NAMALWA (cell line): Measurements from ENCODE around the gene WWC2.

Experiments used
- DNase-seq: peaks from one replicate; pipeline ENCODE4 v3.0.0-alpha.2; 2015; ENCODE audit warnings: low spot score

The WWC2 gene

GRCh38 chr4:183354219-183354618, 255.2 kb downstream of the WWC2 start:
- DNase-seq: no peak

- DNase-seq: no peak
These were observed 256.3 kb downstream of the WWC2 start for GRCh38 chr4:183355405-183355804.

- DNase-seq: no peak
These were observed 257.2 kb downstream of the WWC2 start for GRCh38 chr4:183356173-183356830.

GRCh38 chr4:183356931-183357675, 258.0 kb downstream of the WWC2 start:
- DNase-seq: no peak

GRCh38 chr4:183358215-183358755, 259.2 kb downstream of the WWC2 start:
- DNase-seq: no peak

- DNase-seq: no peak
These were observed 261.3 kb downstream of the WWC2 start for GRCh38 chr4:183360161-183360919.

- no peak for DNase-seq
These were observed 263.0 kb downstream of the WWC2 start for GRCh38 chr4:183362036-183362435.

GRCh38 chr4:183362916-183363542, 264.0 kb downstream of the WWC2 start:
- DNase-seq: no peak

- DNase-seq: no peak
These were observed 265.0 kb downstream of the WWC2 start for GRCh38 chr4:183364025-183364424.

- DNase-seq: no peak
These were observed 267.3 kb downstream of the WWC2 start for GRCh38 chr4:183366206-183366835.

GRCh38 chr4:183369073-183369472, 270.0 kb downstream of the WWC2 start:
- DNase-seq: no peak
